Midbrain (tissue), 1 donor: ENCODE data around the gene LUZP2.

Source experiments
- DNase-seq: peaks from one replicate; lab custom pipeline; 2025; lab: John Stamatoyannopoulos, UW

Gene LUZP2

GRCh38 chr11:24567380-24567779 lies 70.5 kb downstream of the LUZP2 start:
- DNase-seq, result no peak

GRCh38 chr11:24572376-24572775 lies 75.5 kb downstream of the LUZP2 start:
- DNase-seq, result no peak

GRCh38 chr11:24574461-24574860 lies 77.6 kb downstream of the LUZP2 start:
- DNase-seq, result no peak

- DNase-seq, result no peak
Observed at GRCh38 chr11:24575392-24575791, 78.5 kb downstream of the LUZP2 start.

- no peak for DNase-seq
Observed at GRCh38 chr11:24585192-24585591, 88.3 kb downstream of the LUZP2 start.

GRCh38 chr11:24587635-24588034 lies 90.8 kb downstream of the LUZP2 start:
- DNase-seq, result no peak

GRCh38 chr11:24588081-24588480 lies 91.2 kb downstream of the LUZP2 start:
- DNase-seq, result no peak

GRCh38 chr11:24589064-24589463 lies 92.2 kb downstream of the LUZP2 start:
- no peak for DNase-seq

- DNase-seq, result no peak
Observed at GRCh38 chr11:24591283-24591682, 94.4 kb downstream of the LUZP2 start.

- no peak for DNase-seq
Observed at GRCh38 chr11:24592360-24592759, 95.5 kb downstream of the LUZP2 start.

- no peak for DNase-seq
Observed at GRCh38 chr11:24593332-24593731, 96.5 kb downstream of the LUZP2 start.

- no peak for DNase-seq
Observed at GRCh38 chr11:24594401-24594800, 97.5 kb downstream of the LUZP2 start.

- no peak for DNase-seq
Observed at GRCh38 chr11:24598641-24599040, 101.8 kb downstream of the LUZP2 start.

- no peak for DNase-seq
Observed at GRCh38 chr11:24609192-24610119, 112.6 kb downstream of the LUZP2 start.

- no peak for DNase-seq
Observed at GRCh38 chr11:24615451-24616160, 118.8 kb downstream of the LUZP2 start.

GRCh38 chr11:24617856-24618255 lies 121.0 kb downstream of the LUZP2 start:
- no peak for DNase-seq

GRCh38 chr11:24619900-24620299 lies 123.0 kb downstream of the LUZP2 start:
- no peak for DNase-seq

- DNase-seq, result no peak
Observed at GRCh38 chr11:24622262-24622661, 125.4 kb downstream of the LUZP2 start.

- DNase-seq, result no peak
Observed at GRCh38 chr11:24623121-24623520, 126.3 kb downstream of the LUZP2 start.

GRCh38 chr11:24624432-24624831 lies 127.6 kb downstream of the LUZP2 start:
- no peak for DNase-seq

GRCh38 chr11:24625975-24626374 lies 129.1 kb downstream of the LUZP2 start:
- DNase-seq, result no peak

- DNase-seq, result no peak
Observed at GRCh38 chr11:24628224-24628776, 131.4 kb downstream of the LUZP2 start.

GRCh38 chr11:24634606-24635160 lies 137.8 kb downstream of the LUZP2 start:
- DNase-seq, result no peak
